Type B pancreatic cell (in vitro differentiated cells): ENCODE data around the gene CENPT. TPM values are rescaled to one million over a fixed set of nuclear protein-coding genes. Genes with fewer than 3 reads are reported as not detected.
A peak's percentile ranks its signal among the peaks of the same experiment; 100 is the strongest.

Experiments used
- DNase-seq: peaks from one replicate; pipeline ENCODE4 v3.0.0; 2021; ENCODE audit warnings: mixed read lengths; ENCODE audit not compliant: unreplicated experiment; ENCODE audit errors: extremely low spot score
- H3K27ac Mint-ChIP-seq: 2 replicates; pipeline ENCODE4 v1.8.0; 2021; ENCODE audit warnings: mild to moderate bottlenecking, mixed read lengths
- H3K27me3 Mint-ChIP-seq: 2 replicates; pipeline ENCODE4 v1.8.0; 2021; ENCODE audit warnings: mixed read lengths
- H3K36me3 Mint-ChIP-seq: 2 replicates; pipeline ENCODE4 v1.8.0; 2021; ENCODE audit warnings: mixed read lengths
- H3K4me1 Mint-ChIP-seq: one replicate; pipeline ENCODE4 v1.8.0; 2021; ENCODE audit warnings: mixed read lengths; ENCODE audit not compliant: unreplicated experiment
- H3K4me3 Mint-ChIP-seq: 2 replicates; pipeline ENCODE4 v1.8.0; 2021; ENCODE audit warnings: mild to moderate bottlenecking, mixed read lengths
- H3K9me3 Mint-ChIP-seq: 2 replicates; pipeline ENCODE4 v1.8.0; 2021; ENCODE audit warnings: mixed read lengths
- total RNA-seq: library from RNA; stranded (reverse); gene quantifications from 2 replicates; pipeline ENCODE4 v1.2.1, GENCODE V29; 2021; ENCODE audit warnings: low replicate concordance
- TF ChIP-seq, protein P1 (sequence below): fragments of 200-600 bp; sonication (generic); conservative IDR thresholded peaks from 2 replicates; pipeline ENCODE4 v1.5.0; 2021; ENCODE audit warnings: antibody characterized with exemption, mild to moderate bottlenecking

CENPT gene
- total RNA-seq, 1 donor from 2014 or later: 74.2 TPM

DNA sequence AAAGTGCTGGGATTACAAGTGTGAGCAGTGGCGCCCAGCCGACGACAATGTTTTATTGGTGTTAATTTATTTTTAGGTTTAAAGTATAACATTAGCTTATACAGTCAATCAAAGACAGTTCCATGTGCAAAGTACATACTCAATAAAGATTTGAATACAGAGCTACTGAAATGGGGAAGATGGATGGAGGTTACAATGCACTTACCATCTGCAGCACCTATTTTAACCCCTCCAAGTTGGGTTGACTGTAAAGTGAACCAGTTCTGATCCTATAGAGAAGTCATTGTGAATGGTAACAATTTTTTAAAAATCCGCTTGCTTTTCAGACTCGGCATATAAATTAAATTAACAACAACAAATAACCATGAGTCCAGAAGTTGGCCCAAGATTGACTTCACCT, 44.9 kb upstream of the CENPT start:
- H3K36me3 Mint-ChIP-seq: no peaks in the 10 kb centered on the region
- H3K4me1 Mint-ChIP-seq: peaks cover 24% of the 10 kb centered on the region
- H3K4me3 Mint-ChIP-seq: peak overlapping the region; percentile 88
- no peaks in the 10 kb centered on the region for H3K9me3 Mint-ChIP-seq
- no peak for DNase-seq
- peak overlapping the region; percentile 91 for H3K27ac Mint-ChIP-seq
- H3K27me3 Mint-ChIP-seq: no peaks in the 10 kb centered on the region
- TF ChIP-seq, protein P1, sequence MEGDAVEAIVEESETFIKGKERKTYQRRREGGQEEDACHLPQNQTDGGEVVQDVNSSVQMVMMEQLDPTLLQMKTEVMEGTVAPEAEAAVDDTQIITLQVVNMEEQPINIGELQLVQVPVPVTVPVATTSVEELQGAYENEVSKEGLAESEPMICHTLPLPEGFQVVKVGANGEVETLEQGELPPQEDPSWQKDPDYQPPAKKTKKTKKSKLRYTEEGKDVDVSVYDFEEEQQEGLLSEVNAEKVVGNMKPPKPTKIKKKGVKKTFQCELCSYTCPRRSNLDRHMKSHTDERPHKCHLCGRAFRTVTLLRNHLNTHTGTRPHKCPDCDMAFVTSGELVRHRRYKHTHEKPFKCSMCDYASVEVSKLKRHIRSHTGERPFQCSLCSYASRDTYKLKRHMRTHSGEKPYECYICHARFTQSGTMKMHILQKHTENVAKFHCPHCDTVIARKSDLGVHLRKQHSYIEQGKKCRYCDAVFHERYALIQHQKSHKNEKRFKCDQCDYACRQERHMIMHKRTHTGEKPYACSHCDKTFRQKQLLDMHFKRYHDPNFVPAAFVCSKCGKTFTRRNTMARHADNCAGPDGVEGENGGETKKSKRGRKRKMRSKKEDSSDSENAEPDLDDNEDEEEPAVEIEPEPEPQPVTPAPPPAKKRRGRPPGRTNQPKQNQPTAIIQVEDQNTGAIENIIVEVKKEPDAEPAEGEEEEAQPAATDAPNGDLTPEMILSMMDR: no peak

DNA sequence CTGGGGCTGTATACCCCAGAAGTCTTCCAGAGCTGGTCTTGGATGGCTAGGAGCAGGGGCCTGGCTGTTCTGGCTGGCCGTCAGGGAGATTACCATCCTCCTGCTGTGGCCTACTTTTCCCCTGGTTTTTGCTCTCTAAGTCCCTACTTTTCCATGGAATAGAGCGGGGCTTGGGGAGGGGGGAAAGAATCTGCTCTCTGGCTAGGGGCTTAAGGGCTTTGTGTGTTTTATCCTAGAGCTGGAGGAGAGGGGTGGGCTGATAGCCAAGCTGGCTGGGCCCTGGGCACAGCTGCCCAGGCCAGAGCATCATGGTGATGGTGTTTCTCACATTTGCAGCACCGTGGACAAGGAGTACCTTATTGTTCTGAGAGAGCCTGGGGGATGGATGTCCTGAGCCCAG, 40.8 kb upstream of the CENPT start:
- Mint-ChIP-seq H3K27me3 (no peaks in the 10 kb centered on the region), H3K4me3 (no peak overlapping the region), H3K4me1 (peaks cover 13% of the 10 kb centered on the region), H3K36me3 (peaks cover 4% of the 10 kb centered on the region), H3K27ac (no peak overlapping the region), H3K9me3 (no peaks in the 10 kb centered on the region)
- TF ChIP-seq, protein P1: no peak
- no peak for DNase-seq

DNA sequence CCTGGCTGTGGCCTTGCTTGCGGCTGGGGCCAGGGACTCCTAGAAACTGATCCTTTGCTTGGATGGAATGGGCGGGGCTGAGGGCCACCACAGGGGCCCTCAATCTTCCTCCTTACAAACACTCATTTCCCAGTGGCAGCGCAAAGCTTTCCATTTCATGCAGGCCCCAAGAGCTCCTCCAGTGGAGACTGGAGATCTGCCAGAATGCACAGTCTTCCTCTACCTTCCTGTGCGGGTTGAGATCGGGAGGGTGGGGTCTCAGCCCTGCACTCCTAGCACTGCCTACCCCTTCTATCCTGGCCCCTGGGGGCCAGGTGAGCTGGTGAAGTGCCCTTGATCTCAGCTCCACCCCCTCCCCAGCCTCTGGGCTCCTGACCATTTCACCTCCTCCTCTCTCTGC, 38.9 kb upstream of the CENPT start:
- TF ChIP-seq, protein P1: no peak
- Mint-ChIP-seq H3K4me3 (no peak overlapping the region), H3K4me1 (peaks cover 5% of the 10 kb centered on the region), H3K9me3 (no peaks in the 10 kb centered on the region), H3K27ac (no peak overlapping the region), H3K27me3 (no peaks in the 10 kb centered on the region), H3K36me3 (peaks cover 4% of the 10 kb centered on the region)
- no peak for DNase-seq

DNA sequence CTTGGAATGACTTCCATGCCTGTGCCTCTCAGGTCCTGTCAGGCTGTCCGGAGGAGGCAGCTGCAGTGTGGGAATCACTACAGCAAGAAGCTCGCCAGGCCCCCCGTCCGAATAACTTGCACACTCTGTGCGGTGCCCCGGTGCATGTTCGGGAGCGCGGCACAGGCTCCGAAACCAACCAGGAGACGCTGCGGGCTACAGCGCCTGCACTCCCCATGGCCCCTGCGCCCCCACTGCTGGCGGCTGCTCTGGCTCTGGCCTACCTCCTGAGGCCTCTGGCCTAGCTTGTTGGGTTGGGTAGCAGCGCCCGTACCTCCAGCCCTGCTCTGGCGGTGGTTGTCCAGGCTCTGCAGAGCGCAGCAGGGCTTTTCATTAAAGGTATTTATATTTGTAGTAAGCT, 38.5 kb upstream of the CENPT start:
- H3K4me3 Mint-ChIP-seq: no peak overlapping the region

DNA sequence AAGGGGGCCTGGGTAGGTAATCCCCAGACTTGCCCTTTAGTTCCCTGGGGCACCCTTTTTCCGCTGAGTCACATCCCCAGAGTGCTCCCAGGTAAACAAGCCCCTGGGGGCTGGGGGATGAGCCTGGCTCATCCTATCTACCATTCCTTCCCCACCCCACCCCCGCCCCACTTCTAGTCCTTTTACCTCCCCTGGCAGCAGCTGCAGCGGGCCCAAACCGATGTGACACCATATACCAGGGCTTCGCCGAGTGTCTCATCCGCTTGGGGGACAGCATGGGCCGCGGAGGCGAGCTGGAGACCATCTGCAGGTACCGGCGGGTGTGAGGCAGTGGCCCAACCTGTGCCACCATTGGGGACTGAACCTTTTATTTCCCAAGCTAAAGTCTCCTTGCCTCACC, 38.1 kb upstream of the CENPT start:
- Mint-ChIP-seq H3K4me3 (no peak overlapping the region), H3K4me1 (peaks cover 5% of the 10 kb centered on the region)
- no peak for DNase-seq

More for the DNA sequence above, 38.5 kb upstream of the CENPT start:
- Mint-ChIP-seq H3K27me3 (no peaks in the 10 kb centered on the region), H3K9me3 (no peaks in the 10 kb centered on the region), H3K36me3 (peaks cover 4% of the 10 kb centered on the region), H3K27ac (no peak overlapping the region), H3K4me1 (peaks cover 5% of the 10 kb centered on the region)
- no peak for DNase-seq
- TF ChIP-seq, protein P1: no peak

More for the DNA sequence above, 38.1 kb upstream of the CENPT start:
- TF ChIP-seq, protein P1: no peak
- H3K27me3 Mint-ChIP-seq: no peaks in the 10 kb centered on the region
- H3K9me3 Mint-ChIP-seq: no peaks in the 10 kb centered on the region
- H3K36me3 Mint-ChIP-seq: peaks cover 4% of the 10 kb centered on the region
- no peak overlapping the region for H3K27ac Mint-ChIP-seq
